UCSD-AML1 (cell line): ENCODE results near the gene LPP.

Experiments
- DNase-seq: peaks from one replicate; lab custom pipeline; 2025; ENCODE audit not compliant: unreplicated experiment; lab: John Stamatoyannopoulos, UW

Gene LPP

DNA sequence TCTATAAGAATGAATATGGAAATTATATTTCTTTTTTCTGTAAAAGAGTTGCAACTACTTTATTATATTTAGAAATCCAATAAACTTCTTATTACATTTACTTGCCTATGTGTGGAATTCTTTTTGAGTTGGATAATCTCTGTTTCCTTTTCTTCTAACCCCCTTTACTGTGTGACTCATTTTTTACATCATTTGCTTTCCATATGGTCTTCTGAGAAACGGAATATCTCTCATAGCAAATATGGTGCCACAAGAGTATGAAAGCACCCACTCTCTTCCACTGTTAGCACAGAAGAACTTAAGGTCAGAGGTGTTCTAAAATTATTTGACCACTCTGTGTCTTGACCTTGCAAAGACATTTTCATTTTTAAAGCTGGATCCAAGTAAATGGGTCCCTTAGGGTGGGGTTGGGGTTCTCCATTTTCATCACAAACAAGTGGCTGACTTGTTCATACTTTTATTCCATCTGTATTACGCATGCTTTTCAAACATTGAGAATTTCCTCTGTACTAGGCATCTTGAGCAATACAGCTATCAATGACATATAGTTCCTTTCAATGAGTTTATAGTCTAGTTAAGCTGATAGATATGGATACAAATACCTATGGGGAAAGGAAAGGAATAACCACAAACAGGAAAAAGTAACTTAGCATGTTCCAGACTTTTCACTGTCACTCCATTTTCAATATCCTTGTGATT is 736.8 kb downstream of the LPP start:
- no peak for DNase-seq

DNA sequence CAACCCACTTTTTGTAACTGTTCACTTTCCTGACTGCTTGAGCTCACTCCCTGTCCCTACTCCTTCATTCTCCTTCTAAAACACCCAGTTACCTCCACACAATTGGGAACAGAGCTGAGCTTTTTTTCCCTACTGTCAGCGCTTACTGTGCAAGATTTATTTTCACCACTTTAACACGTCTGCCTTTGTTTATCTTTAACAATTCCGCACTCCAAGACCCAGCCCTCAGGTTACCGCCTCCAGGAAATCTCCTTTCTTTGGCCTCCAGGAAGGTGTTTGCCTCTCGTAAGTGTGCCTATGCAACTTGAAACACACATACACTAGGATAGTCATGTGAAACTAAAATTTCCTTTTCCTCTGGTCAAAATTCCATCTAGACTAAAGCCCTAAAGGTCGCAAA is 745.9 kb downstream of the LPP start:
- no peak for DNase-seq

DNA sequence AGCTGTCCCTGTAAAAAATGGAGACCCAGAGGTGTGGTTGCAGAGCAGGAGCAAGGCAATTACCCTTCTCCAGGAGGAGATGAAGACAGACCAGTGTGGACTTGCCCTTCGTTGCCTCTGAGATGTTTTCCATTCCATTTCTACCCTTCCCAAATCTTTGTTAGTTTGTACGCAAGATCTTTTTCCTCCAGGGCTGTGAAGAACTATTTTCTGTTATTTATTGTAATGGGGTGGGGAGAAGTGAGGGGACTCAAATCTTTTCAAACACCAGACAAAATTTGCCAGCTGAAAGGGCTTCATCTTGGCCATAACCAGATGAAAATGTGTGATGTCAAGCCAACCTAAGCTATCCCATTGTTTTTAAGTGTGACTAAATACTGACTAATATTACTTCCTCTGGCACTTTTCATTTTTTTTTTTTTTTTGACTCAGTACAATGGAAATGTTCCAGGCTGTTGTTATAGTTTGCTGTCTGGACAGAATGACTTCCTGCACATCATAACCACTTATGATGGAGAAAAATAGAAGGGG is 746.5 kb downstream of the LPP start:
- no peak for DNase-seq

DNA sequence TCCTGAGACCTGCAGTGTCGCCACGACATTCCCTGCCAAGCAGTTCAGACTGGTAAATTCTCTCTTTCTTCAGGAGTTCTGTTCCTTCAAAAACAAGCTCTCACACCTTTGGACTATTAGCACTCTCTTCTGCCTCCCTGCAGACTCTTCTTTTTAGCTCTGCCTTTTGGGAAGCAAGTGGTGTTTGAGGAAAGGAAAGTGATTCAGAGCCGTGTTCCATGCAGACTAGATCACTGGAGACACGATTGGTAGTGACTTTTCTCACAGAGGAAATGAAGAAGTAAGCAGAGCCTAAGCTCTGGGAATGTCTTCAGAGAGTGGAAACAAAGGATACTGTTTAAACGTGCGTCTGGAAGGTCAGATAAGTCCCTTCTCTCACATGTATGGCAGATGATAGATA is 747.2 kb downstream of the LPP start:
- DNase-seq = no peak

DNA sequence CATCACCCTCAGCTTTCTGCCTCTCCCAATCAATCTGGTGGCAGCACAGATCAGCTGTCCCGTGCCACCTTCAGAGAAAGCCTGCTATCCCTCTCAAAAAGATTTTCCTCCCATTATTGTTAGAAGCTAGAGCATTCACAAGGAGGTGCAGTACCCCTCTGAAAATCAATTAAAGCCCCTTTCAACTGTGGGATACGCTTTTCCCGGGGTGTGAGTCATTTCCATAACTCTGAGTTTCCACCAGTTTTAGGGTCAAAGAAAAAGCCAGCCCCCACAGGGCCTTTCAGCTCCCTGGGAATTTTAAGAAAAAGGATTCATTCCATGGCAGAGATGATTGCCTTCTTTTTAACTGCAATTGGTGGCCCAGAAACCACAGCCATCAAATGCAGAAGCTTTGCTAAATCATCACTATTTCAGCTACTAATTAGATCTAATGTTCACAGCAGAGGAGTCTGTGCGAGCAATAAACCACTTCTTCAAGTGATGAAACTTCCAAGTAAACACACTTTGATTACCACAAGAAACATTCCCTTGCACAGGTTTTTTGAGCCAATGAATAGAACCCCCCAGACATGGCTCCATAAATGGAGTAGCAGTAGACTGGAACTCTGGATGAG is 747.8 kb downstream of the LPP start:
- DNase-seq = no peak

DNA sequence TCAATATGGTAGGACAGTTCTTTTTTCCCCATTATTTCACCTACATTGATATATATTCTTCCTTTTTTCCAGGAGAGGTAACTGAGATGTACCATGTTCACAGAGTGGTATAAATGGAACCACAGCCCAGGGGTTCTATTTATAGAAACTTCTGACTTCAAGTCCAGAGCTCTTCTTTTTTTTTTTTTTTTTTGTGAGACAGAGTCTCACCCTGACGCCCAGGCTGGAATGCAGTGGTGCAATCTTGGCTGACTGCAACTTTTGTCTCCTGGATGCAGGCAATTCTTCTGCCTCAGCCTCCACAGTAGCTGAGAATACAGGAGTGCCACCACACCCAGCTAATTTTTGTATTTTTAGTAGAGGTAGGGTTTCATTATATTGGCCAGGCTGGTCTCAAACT is 750.7 kb downstream of the LPP start:
- DNase-seq = no peak

DNA sequence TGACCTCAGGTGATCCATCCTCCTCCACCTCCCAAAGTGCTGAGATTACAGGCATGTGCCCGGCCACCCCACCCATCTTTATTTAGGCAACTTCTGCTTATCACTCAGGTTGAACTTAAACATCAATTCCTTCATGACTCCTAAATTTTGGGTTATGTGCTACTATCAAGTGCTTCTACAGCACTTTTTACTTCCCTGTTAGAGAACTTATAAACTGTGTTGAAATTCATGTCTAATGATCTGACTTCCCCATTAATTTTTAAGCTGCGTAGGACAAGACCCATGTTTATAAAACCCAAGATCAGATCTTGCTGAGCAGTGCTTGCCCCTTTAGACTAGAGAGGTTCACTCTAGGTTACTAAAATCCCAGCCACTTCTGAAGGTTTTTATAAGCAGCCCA is 751.6 kb downstream of the LPP start:
- DNase-seq = no peak

DNA sequence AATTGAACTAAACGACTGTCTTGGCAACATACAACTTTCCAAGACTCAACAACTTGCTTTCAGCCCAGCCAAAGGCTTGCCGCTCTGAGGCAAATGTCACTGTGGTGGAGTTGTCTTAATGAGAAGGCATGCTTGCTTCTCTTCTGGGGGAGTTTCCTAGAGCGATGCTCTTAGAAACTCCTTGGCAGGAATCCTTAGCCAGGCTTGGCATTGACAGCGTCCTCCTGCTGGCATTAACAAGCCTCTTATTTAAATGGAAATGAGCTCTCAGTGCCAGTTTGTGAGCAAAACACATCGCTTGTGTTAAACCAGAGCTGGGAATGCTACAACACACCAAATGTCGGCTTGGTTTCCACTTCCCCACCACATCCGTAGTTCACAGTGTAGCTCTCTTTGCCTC is 752.3 kb downstream of the LPP start:
- DNase-seq = no peak

DNA sequence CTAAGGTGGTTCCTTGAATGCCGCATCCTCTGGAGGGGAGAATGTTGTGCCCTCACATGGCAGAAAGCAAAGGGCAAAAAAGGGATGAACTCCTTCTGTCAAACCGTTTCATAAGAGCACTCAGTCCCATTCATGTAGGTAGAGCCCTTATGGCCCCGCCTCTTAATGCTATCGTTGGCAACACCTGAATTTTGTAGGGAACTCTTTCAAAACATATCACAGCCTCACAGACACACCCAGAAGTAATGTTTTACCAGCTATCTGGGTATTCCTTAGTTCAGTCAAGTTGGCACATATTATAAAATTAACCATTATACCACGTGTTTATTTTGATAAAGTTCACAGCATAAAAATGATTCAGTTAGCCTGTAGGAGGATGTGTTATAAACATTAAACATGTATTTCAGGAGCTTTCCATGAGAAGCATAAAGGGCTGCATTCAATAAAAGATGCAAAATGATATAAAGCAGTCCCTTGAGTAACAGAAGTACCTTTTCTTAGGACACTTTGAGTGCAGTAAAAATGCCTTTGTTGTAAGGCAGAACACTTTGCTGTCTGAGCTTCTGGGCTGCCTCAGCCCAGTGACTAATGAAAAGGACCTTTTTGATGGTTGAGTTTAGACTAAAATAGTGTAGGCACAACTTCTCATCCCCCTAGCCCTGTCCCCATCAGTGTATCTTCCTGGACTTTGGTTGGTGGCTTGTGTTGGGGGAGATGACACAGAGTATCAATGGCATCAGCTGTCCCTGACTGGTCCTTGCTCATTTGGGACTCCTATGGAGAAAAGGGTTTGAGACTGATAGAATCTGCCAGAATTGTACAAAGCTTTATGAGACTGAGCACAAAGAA is 754.3 kb downstream of the LPP start:
- DNase-seq = no peak

DNA sequence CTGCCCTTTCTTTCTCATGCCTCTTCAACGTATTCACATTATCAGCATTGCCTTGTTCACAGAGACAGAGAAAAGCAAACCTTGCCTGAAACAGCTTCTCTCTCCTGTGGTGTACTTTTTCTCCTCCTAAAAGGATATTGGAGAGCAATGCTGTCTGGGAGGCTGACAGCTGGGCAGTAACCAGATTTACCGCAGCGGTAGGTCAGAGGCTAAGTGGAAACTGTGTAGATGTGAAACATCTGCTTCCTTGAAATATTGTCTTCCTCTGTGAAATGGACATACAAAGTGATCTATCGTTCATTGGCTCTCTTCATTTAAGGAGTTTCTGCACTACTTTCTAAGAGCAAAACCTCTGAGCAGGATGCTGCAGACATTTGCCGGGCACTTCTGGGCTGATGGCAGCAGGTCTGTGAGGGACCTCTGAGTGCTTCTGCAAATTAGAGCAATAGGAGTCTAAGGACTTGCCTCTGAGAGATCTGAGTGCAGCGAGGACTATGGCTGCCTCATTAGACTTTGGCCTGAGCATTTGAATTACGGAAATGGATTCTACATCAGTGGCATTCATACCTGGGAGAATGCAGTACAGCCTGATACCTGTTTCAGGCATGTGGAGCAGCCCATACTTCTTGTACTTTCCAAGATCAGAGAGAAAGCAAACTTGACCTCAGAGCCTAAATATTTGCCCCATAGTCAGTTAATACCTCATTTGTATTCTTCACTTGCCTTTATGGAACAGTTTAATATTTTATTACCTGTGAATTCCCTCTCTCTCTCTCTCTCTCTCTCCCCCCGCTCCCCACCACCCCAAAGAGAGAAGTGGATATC is 757.3 kb downstream of the LPP start:
- DNase-seq = no peak

DNA sequence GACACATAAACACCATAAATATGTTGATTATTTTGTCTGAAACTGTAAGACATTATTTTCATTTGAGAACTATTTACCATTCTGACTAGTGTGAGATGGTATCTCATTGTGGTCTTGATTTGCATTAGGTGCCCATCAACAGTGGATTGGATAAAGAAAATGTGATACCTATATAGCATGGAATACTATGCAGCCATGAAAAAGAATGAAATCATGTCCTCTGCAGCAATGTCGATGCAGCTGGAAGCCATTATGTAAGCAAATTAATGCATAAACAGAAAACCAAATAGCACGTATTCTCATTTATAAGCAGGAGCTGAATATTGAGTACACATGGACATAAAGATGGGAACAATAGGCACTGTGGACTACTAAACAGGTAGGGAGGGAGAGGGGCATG is 759.1 kb downstream of the LPP start:
- no peak for DNase-seq

DNA sequence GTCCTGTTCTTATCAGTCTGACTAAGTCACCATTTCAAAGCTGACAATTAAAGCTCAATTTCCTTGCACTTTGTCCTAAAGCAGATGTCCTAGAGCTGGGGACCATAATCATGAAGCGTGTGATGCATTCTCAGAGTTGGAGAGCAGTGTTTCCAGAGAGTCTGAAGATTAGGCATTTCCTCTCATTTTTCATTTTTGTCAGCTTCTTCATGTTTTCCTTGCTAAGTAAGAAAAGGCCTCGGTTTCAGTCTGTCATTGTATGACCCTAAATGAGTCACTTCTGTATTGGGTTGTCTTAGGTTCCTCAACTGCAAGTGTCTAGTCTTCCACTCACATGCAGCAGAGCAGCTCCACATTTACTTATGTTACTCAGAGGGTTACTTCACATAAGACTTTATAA is 760.6 kb downstream of the LPP start:
- no peak for DNase-seq

DNA sequence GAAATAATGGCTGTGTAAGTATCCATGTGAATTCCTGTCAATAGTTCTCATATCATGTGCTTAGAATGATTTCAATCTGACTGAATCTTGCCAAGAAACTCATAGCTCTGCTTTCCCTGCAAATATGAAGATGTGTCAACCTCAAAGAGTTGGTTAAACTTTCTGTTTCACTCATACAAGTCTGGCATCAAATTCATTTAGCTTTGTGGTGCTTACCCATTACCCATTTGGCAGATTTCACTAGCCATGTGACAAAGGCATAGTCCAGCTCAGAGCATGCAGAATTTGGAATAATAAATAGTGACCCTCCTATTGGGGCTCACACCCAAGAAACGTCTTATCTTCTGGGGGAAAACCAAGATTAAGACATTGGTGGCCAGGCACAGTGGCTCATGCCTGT is 761.2 kb downstream of the LPP start:
- no peak for DNase-seq

DNA sequence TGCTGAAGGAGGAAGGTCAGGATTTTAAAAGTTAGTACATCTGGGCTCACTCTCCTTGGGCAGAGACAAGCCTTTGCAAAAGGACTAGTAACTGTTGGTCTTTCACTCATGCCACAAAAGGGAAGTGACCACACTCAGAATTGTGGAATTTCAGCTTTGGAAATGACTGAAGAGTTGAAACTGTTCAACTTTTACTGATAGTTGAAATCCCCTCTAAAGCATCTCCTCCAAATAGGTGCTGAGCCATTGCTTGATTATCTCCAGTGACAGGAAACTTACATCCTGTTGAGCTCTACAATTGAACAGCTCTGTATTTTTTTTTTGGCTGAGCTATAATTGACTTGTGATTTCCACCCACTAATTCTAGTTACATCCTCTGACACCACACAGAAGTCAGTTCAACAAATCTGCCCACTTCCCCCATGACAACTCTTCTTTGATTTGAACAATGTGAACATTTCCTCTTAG is 763.0 kb downstream of the LPP start:
- DNase-seq = no peak

DNA sequence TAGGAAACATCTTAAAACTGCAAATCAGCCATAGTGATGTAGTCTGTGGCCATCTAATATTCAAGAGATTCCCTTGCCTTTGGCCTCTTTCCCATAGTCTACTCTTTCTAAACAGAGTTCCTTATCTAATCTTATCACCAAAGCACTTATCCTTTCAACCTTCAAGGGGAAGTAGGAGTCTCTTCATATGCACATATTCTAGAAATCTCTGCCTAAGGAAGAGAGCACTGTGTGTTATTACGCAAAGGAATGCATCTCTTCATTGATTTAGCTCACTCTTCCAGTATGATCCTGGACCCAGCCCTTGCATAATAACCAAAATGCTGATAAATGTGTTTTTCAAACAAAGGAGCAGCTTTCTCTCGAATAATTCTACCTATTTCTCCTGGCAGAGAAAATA is 764.1 kb downstream of the LPP start:
- DNase-seq = no peak

DNA sequence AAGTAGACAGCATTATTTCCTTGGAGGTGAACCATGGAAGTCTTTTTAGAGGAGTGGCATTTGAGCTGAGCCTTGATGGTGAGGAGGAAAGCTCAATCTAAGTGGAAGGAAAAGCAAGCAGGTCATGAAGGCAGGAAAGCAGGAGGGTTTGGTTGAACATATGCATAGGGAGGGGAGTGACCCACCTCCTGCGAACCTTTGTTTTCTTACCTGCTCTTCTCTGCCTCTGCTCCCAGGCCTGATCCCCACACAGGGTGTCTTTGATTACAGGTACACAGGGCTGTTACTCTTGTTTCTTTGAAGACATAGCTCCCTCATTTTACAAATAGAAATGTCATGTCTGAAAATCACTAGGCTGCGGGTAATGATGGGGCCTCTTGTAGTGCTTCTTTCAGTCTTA is 769.7 kb downstream of the LPP start:
- DNase-seq = no peak

DNA sequence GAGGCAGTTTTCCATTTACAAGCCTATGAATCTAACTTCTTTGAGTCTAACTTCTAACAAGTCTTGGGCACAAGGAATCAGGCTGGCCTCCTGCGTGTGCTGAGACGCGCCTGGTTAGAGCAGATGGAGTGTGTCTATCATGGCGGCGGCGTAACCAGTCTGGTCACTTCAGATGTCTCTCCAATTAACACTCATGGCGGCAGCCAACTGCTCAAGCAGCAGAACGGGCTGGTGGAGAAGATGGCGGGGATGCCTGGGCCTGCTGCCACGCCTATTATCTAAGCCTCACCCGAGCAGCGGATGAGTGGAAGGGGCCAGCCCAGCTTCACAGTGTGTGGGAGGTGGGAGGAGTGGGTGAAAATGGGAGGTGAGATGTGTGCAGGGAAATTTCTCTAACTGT is 771.4 kb downstream of the LPP start:
- DNase-seq = no peak

DNA sequence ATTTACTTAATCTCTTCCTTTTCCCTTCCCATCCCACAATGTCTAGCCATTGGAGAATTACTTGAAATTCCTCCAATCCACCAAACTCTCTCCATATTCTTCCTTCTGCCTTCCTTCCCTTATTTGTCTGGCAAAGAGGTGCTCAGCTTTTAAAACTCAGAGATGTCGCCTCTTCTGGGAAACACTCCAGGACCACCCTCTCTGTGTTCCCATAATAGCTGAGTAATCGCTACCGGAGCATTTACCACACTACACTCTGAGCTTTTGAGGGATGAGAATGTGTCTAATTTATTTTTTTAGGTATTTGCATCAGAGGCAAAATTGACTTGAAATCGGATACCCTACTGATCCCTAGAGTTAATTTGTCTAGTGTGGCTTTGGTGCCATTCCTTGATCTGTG is 772.2 kb downstream of the LPP start:
- no peak for DNase-seq

DNA sequence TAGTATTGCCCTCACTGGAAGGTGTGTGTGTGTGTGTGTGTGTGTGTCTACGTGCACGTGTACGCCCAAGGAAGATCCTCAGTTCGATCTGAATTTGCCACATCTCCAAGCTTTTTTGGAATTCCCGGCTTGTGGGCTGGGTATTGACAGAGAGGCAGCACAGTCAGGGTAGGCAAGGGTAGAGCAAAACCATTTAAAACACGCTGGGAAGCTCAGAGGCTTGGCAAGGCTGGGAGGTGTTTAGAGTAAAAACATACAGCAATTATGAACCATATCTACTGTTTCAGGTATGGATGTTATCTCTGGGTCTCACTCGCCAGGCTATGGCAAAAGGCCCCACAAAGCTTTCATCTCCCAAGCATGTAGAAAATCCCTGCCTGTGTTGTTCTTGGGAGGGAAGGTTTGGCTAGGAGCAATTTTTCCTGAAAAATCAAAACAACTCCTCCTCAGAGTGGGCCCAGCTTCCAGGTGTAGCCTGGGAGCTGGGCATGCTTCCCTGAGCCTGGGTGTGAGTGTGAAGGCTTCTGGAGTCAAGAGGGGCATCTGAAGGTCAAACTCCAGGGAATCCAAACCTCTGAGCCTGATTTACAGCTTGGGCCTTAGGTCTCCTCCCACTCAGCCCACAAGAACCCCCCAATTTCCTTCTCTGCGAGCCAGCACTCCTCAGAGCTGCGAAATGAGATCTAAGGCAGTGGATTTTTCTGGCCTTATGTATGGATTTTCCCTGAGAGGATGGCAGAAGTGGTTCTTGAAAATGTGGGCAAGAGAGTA is 773.0 kb downstream of the LPP start:
- DNase-seq = no peak

DNA sequence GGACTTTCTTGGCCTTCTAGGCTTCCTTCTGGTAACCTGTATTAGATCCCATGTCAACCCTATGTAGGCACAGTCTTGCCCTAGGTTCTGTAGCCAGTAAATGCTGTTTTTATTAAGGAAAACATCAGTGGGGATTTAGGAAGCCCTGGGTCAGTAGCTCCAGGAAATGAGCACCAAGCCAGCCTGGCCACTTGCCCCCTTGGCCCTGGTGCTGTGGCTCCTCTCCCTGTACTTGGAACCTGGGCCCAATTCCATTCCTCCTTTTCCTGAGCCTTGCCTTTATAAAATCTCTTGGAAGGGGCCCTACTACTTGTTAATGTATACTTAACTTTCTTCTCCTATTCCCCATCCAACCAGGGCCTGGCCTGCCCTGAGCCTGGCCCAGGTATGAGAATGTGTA is 774.0 kb downstream of the LPP start:
- no peak for DNase-seq
